CD4-positive, alpha-beta memory T cell (primary cell): Measurements from ENCODE around the gene IL10RB. TPM values are rescaled to one million over a fixed set of nuclear protein-coding genes. Genes with fewer than 3 reads are reported as not detected.

Source experiments
- CTCF ChIA-PET: fragments of 350-600 bp; sonication (Branson Sonifier 250); formaldehyde crosslinking; loops from one replicate; lab custom pipeline; 2021; ENCODE audit warnings: inconsistent platforms; ENCODE audit not compliant: partially characterized antibody; lab: Charles Lee
- POLR2A ChIA-PET: fragments of 350-600 bp; sonication (Branson Sonifier 250); formaldehyde crosslinking; loops from one replicate; lab custom pipeline; 2021; ENCODE audit not compliant: partially characterized antibody; lab: Charles Lee
- DNase-seq, 5 donors: peaks; one replicate each; pipeline versions ENCODE4 v3.0.0 to v3.0.0-alpha.2; 2020 to 2022; ENCODE audit warnings: mixed read lengths in 1 of 5
- H3K27ac ChIP-seq: one replicate; pipeline ENCODE4 v1.7.0; 2013; ENCODE audit warnings: low read depth, low read length
- H3K27me3 ChIP-seq: 2 replicates; pipeline ENCODE4 v1.7.0; 2013; ENCODE audit warnings: mild to moderate bottlenecking, low read length, moderate library complexity; ENCODE audit not compliant: insufficient read depth
- H3K36me3 ChIP-seq: 2 replicates; pipeline ENCODE4 v1.7.0; 2013; ENCODE audit warnings: mild to moderate bottlenecking, low read length, moderate library complexity; ENCODE audit not compliant: insufficient read depth
- H3K4me1 ChIP-seq: 2 replicates; pipeline ENCODE4 v1.7.0; 2013; ENCODE audit warnings: mild to moderate bottlenecking, low read length, moderate library complexity; ENCODE audit not compliant: insufficient read depth
- H3K4me3 ChIP-seq, 2 donors: one replicate each; pipeline ENCODE4 v1.7.0; 2013; ENCODE audit warnings: low read length in 2 of 2, mild to moderate bottlenecking in 1 of 2
- H3K9me3 ChIP-seq, 2 donors: one replicate each; pipeline ENCODE4 v1.7.0; 2013; ENCODE audit warnings: low read length in 2 of 2, control low read depth in 1 of 2; ENCODE audit not compliant: control insufficient read depth in 1 of 2
- H3K27ac Mint-ChIP-seq, 7 donors: one replicate each; pipeline ENCODE4 v1.8.0; 2020 to 2021; ENCODE audit warnings: mixed read lengths in 7 of 7, mild to moderate bottlenecking in 6 of 7, inconsistent platforms in 3 of 7, moderate library complexity in 3 of 7
- H3K27me3 Mint-ChIP-seq, 2 donors: one replicate each; pipeline ENCODE4 v1.8.0; 2020 to 2021; ENCODE audit warnings: mixed read lengths in 2 of 2
- H3K36me3 Mint-ChIP-seq, 2 donors: one replicate each; pipeline ENCODE4 v1.8.0; 2020 to 2021; ENCODE audit warnings: mixed read lengths in 2 of 2, inconsistent platforms in 1 of 2, mild to moderate bottlenecking in 1 of 2
- H3K4me1 Mint-ChIP-seq, 4 donors: one replicate each; pipeline ENCODE4 v1.8.0; 2020 to 2021; ENCODE audit warnings: mixed read lengths in 4 of 4, mild to moderate bottlenecking in 1 of 4
- H3K4me3 Mint-ChIP-seq, 8 donors: one replicate each; pipeline ENCODE4 v1.8.0; 2020 to 2021; ENCODE audit warnings: mixed read lengths in 8 of 8, mild to moderate bottlenecking in 7 of 8, moderate library complexity in 6 of 8, inconsistent platforms in 3 of 8
- H3K9me3 Mint-ChIP-seq, 8 donors: one replicate each; pipeline ENCODE4 v1.8.0; 2020 to 2021; ENCODE audit warnings: mixed read lengths in 8 of 8, mild to moderate bottlenecking in 5 of 8, inconsistent platforms in 3 of 8, moderate library complexity in 1 of 8
- intact Hi-C: fragments of 100-400 bp; cut with micrococcal nuclease; formaldehyde crosslinking; loops from one replicate; pipeline ENCODE4 v1.15.1; 2023
- polyA plus RNA-seq, 2 donors: library from polyadenylated mRNA; unstranded; fragments of 300-500 nt; fragmentation: Illumina TruSeq; gene quantifications; one replicate each; pipeline ENCODE4 v1.2.3, GENCODE V29; 2021
- total RNA-seq, 2 experiments: library from RNA; stranded (reverse); gene quantifications; one replicate each; pipeline ENCODE4 v1.2.3, GENCODE V29; 2021

Gene IL10RB
- total and polyA plus RNA-seq, 4 experiments from 2014 or later, result 30.6 to 61.8 (median 44.8) TPM

- no peaks in the 10 kb centered on the region for H3K27me3 Mint-ChIP-seq
- Histone ChIP-seq H3K27me3 (no peaks in the 10 kb centered on the region), H3K4me3 (no peak overlapping the region), H3K36me3 (no peaks in the 10 kb centered on the region), H3K4me1 (peaks cover 37% of the 10 kb centered on the region), H3K9me3 (no peaks in the 10 kb centered on the region), H3K27ac (no peak overlapping the region)
- POLR2A ChIA-PET, result no interaction called here
- peaks cover 0 to 2% (median 0%) of the 10 kb centered on the region in 8 donors for H3K9me3 Mint-ChIP-seq
- H3K4me1 Mint-ChIP-seq, result peaks cover 31 to 73% (median 49%) of the 10 kb centered on the region in 4 donors
- peaks cover under 1 to 4% of the 10 kb centered on the region in 2 donors for H3K36me3 Mint-ChIP-seq
- H3K27ac Mint-ChIP-seq, result no peak overlapping the region
- intact Hi-C loops, result no loop called here
- no peak overlapping the region for H3K4me3 Mint-ChIP-seq
- DNase-seq, result no peak
- CTCF ChIA-PET, result interaction anchor here (1.8 kb wide), 1 partner anchor 22 kb away, joined by 5 read pairs; the partner anchor contains the start of gene IFNAR1
These were observed 36.6 kb downstream of the IL10RB start for GRCh38 chr21:33302796-33303195.

- ChIA-PET POLR2A (no interaction called here), CTCF (interaction anchor here (0.7 kb wide), 1 partner anchor 56 kb away, joined by 7 read pairs; no protein-coding TSS in a partner anchor)
- H3K9me3 Mint-ChIP-seq, result peaks cover 0 to 2% (median 0%) of the 10 kb centered on the region in 8 donors
- no peaks in the 10 kb centered on the region for H3K27me3 Mint-ChIP-seq
- H3K27ac ChIP-seq, result no peak overlapping the region
- intact Hi-C loops, result no loop called here
- H3K4me3 ChIP-seq, result no peak overlapping the region
- H3K36me3 ChIP-seq, result no peaks in the 10 kb centered on the region
- H3K4me3 Mint-ChIP-seq, result no peak overlapping the region
- H3K27ac Mint-ChIP-seq, result peak overlapping the region in 1 of 7 donors; percentile 52
- H3K27me3 ChIP-seq, result no peaks in the 10 kb centered on the region
- H3K36me3 Mint-ChIP-seq, result no peaks in the 10 kb centered on the region
- H3K4me1 Mint-ChIP-seq, result peaks cover 23 to 66% (median 41%) of the 10 kb centered on the region in 4 donors
- H3K4me1 ChIP-seq, result peaks cover 31% of the 10 kb centered on the region
- no peak for DNase-seq
- no peaks in the 10 kb centered on the region for H3K9me3 ChIP-seq
These were observed 39.1 kb downstream of the IL10RB start for GRCh38 chr21:33305344-33305671.

- no peaks in the 10 kb centered on the region for H3K27me3 Mint-ChIP-seq
- H3K4me3 ChIP-seq, result no peak overlapping the region
- H3K9me3 ChIP-seq, result no peaks in the 10 kb centered on the region
- H3K36me3 Mint-ChIP-seq, result no peaks in the 10 kb centered on the region
- H3K4me3 Mint-ChIP-seq, result no peak overlapping the region
- H3K27ac Mint-ChIP-seq, result no peak overlapping the region
- ChIA-PET CTCF (no interaction called here), POLR2A (no interaction called here)
- intact Hi-C loops, result no loop called here
- H3K36me3 ChIP-seq, result no peaks in the 10 kb centered on the region
- no peak overlapping the region for H3K27ac ChIP-seq
- peaks cover 0 to 2% (median 0%) of the 10 kb centered on the region in 8 donors for H3K9me3 Mint-ChIP-seq
- peaks cover 18 to 60% (median 35%) of the 10 kb centered on the region in 4 donors for H3K4me1 Mint-ChIP-seq
- DNase-seq, result no peak
- H3K4me1 ChIP-seq, result peaks cover 25% of the 10 kb centered on the region
- H3K27me3 ChIP-seq, result no peaks in the 10 kb centered on the region
These were observed 39.8 kb downstream of the IL10RB start for GRCh38 chr21:33305938-33306337.

GRCh38 chr21:33308586-33309490 is 42.7 kb downstream of the IL10RB start:
- no peak overlapping the region for H3K4me3 ChIP-seq
- no peak overlapping the region for H3K27ac ChIP-seq

GRCh38 chr21:33309778-33310177 is 43.6 kb downstream of the IL10RB start:
- CTCF ChIA-PET, result interaction anchor here (1.0 to 1.2 kb wide), 4 partner anchors 10 to 135 kb away, joined by 3 to 7 read pairs (median 4); partner anchors contain the start of gene IL10RB
- no peak overlapping the region for H3K4me3 ChIP-seq
- no peaks in the 10 kb centered on the region for H3K9me3 ChIP-seq
- intact Hi-C loops, result loop anchor here (1.0 kb wide), 1 partner anchor 109 kb away; no protein-coding TSS in a partner anchor
- no peaks in the 10 kb centered on the region for H3K27me3 Mint-ChIP-seq
- POLR2A ChIA-PET, result interaction anchor here (1.2 to 2.3 kb wide), 4 partner anchors 10 to 51 kb away, joined by 4 to 18 read pairs (median 6); partner anchors contain the start of gene IFNAR1
- H3K27me3 ChIP-seq, result no peaks in the 10 kb centered on the region
- no peak overlapping the region for H3K4me3 Mint-ChIP-seq
- H3K4me1 ChIP-seq, result peaks cover 12% of the 10 kb centered on the region
- H3K27ac Mint-ChIP-seq, result no peak overlapping the region
- H3K27ac ChIP-seq, result no peak overlapping the region
- H3K4me1 Mint-ChIP-seq, result peaks cover 9 to 31% (median 18%) of the 10 kb centered on the region in 4 donors
- peaks cover 0 to 6% (median 0%) of the 10 kb centered on the region in 8 donors for H3K9me3 Mint-ChIP-seq
- no peak for DNase-seq
- H3K36me3 Mint-ChIP-seq, result peaks cover 0 to 5% of the 10 kb centered on the region in 2 donors
- no peaks in the 10 kb centered on the region for H3K36me3 ChIP-seq

More at GRCh38 chr21:33308586-33309490, 42.7 kb downstream of the IL10RB start:
- intact Hi-C loops, result loop anchor here (1.0 kb wide), 1 partner anchor 109 kb away; no protein-coding TSS in a partner anchor
- Histone ChIP-seq H3K9me3 (no peaks in the 10 kb centered on the region), H3K27me3 (no peaks in the 10 kb centered on the region), H3K36me3 (no peaks in the 10 kb centered on the region), H3K4me1 (peaks cover 12% of the 10 kb centered on the region)
- peaks cover 0 to 6% (median under 1%) of the 10 kb centered on the region in 8 donors for H3K9me3 Mint-ChIP-seq
- H3K27me3 Mint-ChIP-seq, result no peaks in the 10 kb centered on the region
- POLR2A ChIA-PET, result interaction anchor here (1.0 to 2.3 kb wide), 6 partner anchors 9 to 62 kb away, joined by 3 to 18 read pairs (median 5); partner anchors contain the start of gene IFNAR1
- peaks cover 0 to 4% of the 10 kb centered on the region in 2 donors for H3K36me3 Mint-ChIP-seq
- CTCF ChIA-PET, result interaction anchor here (0.7 to 1.7 kb wide), 6 partner anchors 9 to 112 kb away, joined by 3 to 13 read pairs (median 4); partner anchors contain the start of gene IL10RB
- peak overlapping the region in 2 of 8 donors; percentile 19 to 40 for H3K4me3 Mint-ChIP-seq
- peak overlapping the region in 4 of 7 donors; percentile 0 to 17 (median 4) for H3K27ac Mint-ChIP-seq
- peaks cover 9 to 38% (median 22%) of the 10 kb centered on the region in 4 donors for H3K4me1 Mint-ChIP-seq
- DNase-seq, result peak in 4 of 5 donors; percentile 36 to 49 (median 44)

GRCh38 chr21:33312121-33312520 is 46.0 kb downstream of the IL10RB start:
- H3K4me1 Mint-ChIP-seq, result peaks cover 9 to 21% (median 13%) of the 10 kb centered on the region in 4 donors
- Histone ChIP-seq H3K9me3 (no peaks in the 10 kb centered on the region), H3K36me3 (no peaks in the 10 kb centered on the region), H3K4me1 (peaks cover 12% of the 10 kb centered on the region), H3K27me3 (no peaks in the 10 kb centered on the region), H3K4me3 (no peak overlapping the region), H3K27ac (no peak overlapping the region)
- intact Hi-C loops, result no loop called here
- DNase-seq, result no peak
- peaks cover 0 to 6% (median 0%) of the 10 kb centered on the region in 8 donors for H3K9me3 Mint-ChIP-seq
- CTCF ChIA-PET, result interaction anchor here (0.6 kb wide), 1 partner anchor 16 kb away, joined by 4 read pairs; no protein-coding TSS in a partner anchor
- H3K27ac Mint-ChIP-seq, result no peak overlapping the region
- H3K36me3 Mint-ChIP-seq, result peaks cover 0 to 5% of the 10 kb centered on the region in 2 donors
- peaks cover 0 to under 1% of the 10 kb centered on the region in 2 donors for H3K27me3 Mint-ChIP-seq
- POLR2A ChIA-PET, result no interaction called here
- no peak overlapping the region for H3K4me3 Mint-ChIP-seq
